Prostate gland (tissue), 2 donors: ENCODE measurements around the gene FAM20B. TPM values are rescaled to one million over a fixed set of nuclear protein-coding genes. Genes with fewer than 3 reads are reported as not detected.

Experiments
- DNase-seq: peaks from one replicate; pipeline ENCODE4 v3.0.0-alpha.2; 2019; ENCODE audit warnings: low spot score
- H3K27ac ChIP-seq, 2 donors: fragments of 200-600 bp; sonication (generic); 2 replicates each; pipeline ENCODE4 v1.5.1; 2017 to 2019
- H3K27me3 ChIP-seq: fragments of 200-600 bp; sonication (generic); replicated peaks from 2 replicates; pipeline ENCODE4 v1.5.1; 2019; ENCODE audit not compliant: insufficient read depth
- H3K36me3 ChIP-seq, 2 donors: fragments of 200-600 bp; sonication (generic); 1 replicate in 1 of 2; 2 replicates in 1 of 2; pipeline versions ENCODE4 v1.5.1 to v1.8.1; 2017 to 2019
- H3K4me1 ChIP-seq: fragments of 200-600 bp; sonication (generic); replicated peaks from 2 replicates; pipeline ENCODE4 v1.5.1; 2019
- H3K4me3 ChIP-seq, 2 donors: fragments of 200-600 bp; sonication (generic); 2 replicates each; pipeline ENCODE4 v1.5.1; 2017 to 2019
- H3K9me3 ChIP-seq: fragments of 200-600 bp; sonication (generic); 2 replicates; pipeline ENCODE4 v1.5.1; 2017
- POLR2A ChIP-seq: fragments of 450-650 bp; IDR thresholded peaks from one replicate; pipeline ENCODE4 v1.6.1; 2016; ENCODE audit warnings: antibody characterized with exemption, mild to moderate bottlenecking
- POLR2AphosphoS5 ChIP-seq: sonication (generic); formaldehyde crosslinking; IDR thresholded peaks from one replicate; pipeline ENCODE4 v1.6.1; 2017; ENCODE audit warnings: antibody characterized with exemption
- WGBS: methylation state at CpG from one replicate; pipeline ENCODE4 v1.1.5; 2018; 5-methylcytosine and 5-hydroxymethylcytosine counted together
- intact Hi-C: fragments of 100-400 bp; cut with DNase I; formaldehyde crosslinking; loops from one replicate; pipeline ENCODE4 v1.14.2; 2022
- total RNA-seq, 2 donors: library from RNA; depleted of rRNA; stranded (reverse); fragments of >200 nt; gene quantifications; one replicate each; pipeline ENCODE4 v1.1.0, GENCODE V29; 2016
- TF ChIP-seq, protein P1 (sequence below), 4 experiments: fragments of 200-600 bp in 2 of 4; fragments of 450-650 bp in 2 of 4; sonication (generic) in 2 of 4; IDR thresholded peaks; 1 replicate in 3 of 4; 2 replicates in 1 of 4; pipeline ENCODE4 v1.5.1; 2016 to 2019; ENCODE audit warnings: antibody characterized with exemption in 4 of 4, mild to moderate bottlenecking in 2 of 4, moderate library complexity in 2 of 4

FAM20B gene
- total RNA-seq, 2 donors from 2014 or later = 20.1 to 21.6 TPM

DNA sequence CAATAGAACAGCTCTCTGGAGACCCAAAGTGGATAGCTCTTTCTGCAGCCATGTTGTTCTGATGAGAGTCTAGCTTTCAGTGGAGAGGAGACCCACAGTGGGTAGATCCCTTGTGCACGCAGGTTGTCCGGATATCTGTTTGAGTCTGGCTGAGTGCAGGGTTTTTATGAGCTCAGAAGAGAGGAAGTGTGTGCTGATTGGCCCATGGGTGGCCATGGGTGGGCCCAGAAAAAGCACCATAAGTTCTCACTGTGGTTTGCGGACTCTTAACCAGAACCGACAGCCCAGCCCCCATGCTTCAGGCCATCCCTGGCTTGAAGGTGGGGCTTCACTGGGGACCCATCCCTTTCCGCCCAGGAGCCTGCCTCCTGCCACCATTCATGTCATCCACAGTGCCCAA, 17.0 kb downstream of the FAM20B start:
- Histone ChIP-seq H3K36me3 (no peaks in the 10 kb centered on the region), H3K9me3 (no peaks in the 10 kb centered on the region), H3K27me3 (no peaks in the 10 kb centered on the region), H3K4me3 (no peak overlapping the region), H3K27ac (no peak overlapping the region), H3K4me1 (no peaks in the 10 kb centered on the region)
- TF ChIP-seq POLR2AphosphoS5 = no peak
- TF ChIP-seq POLR2A = no peak
- TF ChIP-seq, protein P1, sequence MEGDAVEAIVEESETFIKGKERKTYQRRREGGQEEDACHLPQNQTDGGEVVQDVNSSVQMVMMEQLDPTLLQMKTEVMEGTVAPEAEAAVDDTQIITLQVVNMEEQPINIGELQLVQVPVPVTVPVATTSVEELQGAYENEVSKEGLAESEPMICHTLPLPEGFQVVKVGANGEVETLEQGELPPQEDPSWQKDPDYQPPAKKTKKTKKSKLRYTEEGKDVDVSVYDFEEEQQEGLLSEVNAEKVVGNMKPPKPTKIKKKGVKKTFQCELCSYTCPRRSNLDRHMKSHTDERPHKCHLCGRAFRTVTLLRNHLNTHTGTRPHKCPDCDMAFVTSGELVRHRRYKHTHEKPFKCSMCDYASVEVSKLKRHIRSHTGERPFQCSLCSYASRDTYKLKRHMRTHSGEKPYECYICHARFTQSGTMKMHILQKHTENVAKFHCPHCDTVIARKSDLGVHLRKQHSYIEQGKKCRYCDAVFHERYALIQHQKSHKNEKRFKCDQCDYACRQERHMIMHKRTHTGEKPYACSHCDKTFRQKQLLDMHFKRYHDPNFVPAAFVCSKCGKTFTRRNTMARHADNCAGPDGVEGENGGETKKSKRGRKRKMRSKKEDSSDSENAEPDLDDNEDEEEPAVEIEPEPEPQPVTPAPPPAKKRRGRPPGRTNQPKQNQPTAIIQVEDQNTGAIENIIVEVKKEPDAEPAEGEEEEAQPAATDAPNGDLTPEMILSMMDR (IDR thresholded peaks at IDR 0.05) = no peak
- intact Hi-C loops = no loop called here
- WGBS = 100% methylated on average over 5 of the region's 5 CpGs
- DNase-seq = no peak

DNA sequence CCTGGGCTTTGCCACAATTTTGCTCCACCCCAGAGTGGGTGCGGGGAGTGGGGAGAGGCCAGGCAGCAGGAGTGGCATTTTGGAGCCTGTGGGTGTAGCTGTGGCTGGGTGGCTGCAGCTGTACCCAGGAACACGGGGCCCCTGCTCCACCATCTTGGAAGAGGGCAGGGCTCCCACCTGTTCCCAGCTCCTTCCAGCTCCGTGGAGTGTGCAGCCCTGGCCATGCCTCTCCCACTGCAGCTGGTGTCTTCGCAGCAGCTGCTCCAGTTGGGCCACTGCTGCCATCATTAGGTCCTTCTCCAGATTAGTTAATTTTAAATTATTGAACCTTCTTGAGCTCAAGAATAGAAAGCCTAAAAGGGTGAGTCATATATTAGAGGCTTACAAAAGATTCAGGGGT, 17.6 kb downstream of the FAM20B start:
- no peaks in the 10 kb centered on the region for H3K36me3 ChIP-seq
- WGBS = 94% methylated on average over 4 of the region's 4 CpGs
- intact Hi-C loops = no loop called here

DNA sequence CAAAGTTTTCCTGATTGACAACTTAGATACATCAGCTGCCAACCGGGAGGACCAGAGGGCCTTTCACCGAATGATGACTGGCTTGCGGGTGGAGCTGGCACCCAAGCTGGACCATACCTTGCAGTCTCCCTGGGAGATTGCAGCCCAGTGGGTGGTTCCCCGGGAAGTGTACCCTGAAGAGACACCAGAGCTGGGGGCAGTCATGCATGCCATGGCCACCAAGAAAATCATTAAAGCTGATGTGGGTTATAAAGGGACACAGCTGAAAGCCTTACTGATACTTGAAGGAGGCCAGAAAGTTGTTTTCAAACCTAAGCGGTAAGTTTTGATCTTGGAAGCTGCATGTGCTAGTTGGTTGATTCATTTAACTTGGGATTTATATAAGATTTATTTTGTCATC, 18.2 kb downstream of the FAM20B start:
- H3K4me1 ChIP-seq = no peaks in the 10 kb centered on the region
- TF ChIP-seq POLR2A = no peak
- TF ChIP-seq, protein P1 (IDR thresholded peaks at IDR 0.05) = no peak
- TF ChIP-seq POLR2AphosphoS5 = no peak
- DNase-seq = no peak
- intact Hi-C loops = no loop called here
- H3K4me3 ChIP-seq = no peak overlapping the region
- H3K9me3 ChIP-seq = no peaks in the 10 kb centered on the region
- no peaks in the 10 kb centered on the region for H3K36me3 ChIP-seq
- no peaks in the 10 kb centered on the region for H3K27me3 ChIP-seq
- H3K27ac ChIP-seq = no peak overlapping the region
- 99% methylated on average over 5 of the region's 5 CpGs for WGBS

More for the DNA sequence above, 17.6 kb downstream of the FAM20B start:
- no peak for TF ChIP-seq POLR2A
- TF ChIP-seq, protein P1 (IDR thresholded peaks at IDR 0.05) = no peak
- TF ChIP-seq POLR2AphosphoS5 = no peak
- Histone ChIP-seq H3K4me3 (no peak overlapping the region), H3K4me1 (no peaks in the 10 kb centered on the region), H3K27ac (no peak overlapping the region), H3K27me3 (no peaks in the 10 kb centered on the region), H3K9me3 (no peaks in the 10 kb centered on the region)
- no peak for DNase-seq

DNA sequence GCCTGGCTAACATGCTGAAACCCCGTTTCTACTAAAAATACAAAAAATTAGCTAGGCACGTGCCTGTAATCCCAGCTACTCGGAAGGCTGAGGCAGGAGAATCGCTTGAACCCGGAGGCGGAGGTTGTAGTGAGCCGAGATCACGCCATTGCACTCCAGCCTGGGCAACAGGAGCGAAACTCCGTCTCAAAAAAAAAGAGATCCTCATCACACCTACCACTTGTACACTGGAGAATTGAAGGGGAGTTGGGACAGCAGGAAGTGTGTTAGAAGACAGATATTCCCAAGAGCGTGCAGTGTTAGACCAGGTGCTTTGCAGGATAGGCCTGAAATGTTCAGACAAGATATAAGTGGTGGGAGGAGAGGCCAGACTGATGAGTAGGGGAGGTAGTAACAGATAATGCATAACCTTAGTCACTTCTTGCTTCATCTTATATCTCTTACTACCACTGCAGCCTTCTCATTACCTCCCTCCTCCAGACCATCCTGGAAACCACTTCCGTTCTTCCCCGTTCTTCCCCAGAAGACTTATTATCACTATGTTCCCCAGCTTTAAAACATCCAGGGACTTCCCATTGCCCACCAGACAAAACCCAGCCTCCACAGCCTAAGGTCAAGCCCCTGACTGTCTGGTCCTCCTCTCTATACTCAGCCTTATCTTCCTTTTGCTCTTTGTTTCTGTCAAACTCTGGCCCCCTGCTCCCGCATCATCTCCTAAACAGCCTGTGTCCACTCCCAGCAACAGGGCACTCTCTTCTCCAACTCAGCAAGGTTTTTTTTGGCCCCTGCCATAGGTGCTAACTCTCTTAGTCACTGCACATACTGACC, 21.3 kb downstream of the FAM20B start:
- Histone ChIP-seq H3K27me3 (no peaks in the 10 kb centered on the region), H3K9me3 (no peaks in the 10 kb centered on the region), H3K27ac (no peak overlapping the region), H3K4me1 (no peaks in the 10 kb centered on the region), H3K4me3 (no peak overlapping the region), H3K36me3 (no peaks in the 10 kb centered on the region)
- TF ChIP-seq, protein P1 (IDR thresholded peaks at IDR 0.05) = no peak
- TF ChIP-seq POLR2A = no peak
- no peak for TF ChIP-seq POLR2AphosphoS5
- no peak for DNase-seq
- intact Hi-C loops = no loop called here
- WGBS = 96% methylated on average over 14 of the region's 14 CpGs

DNA sequence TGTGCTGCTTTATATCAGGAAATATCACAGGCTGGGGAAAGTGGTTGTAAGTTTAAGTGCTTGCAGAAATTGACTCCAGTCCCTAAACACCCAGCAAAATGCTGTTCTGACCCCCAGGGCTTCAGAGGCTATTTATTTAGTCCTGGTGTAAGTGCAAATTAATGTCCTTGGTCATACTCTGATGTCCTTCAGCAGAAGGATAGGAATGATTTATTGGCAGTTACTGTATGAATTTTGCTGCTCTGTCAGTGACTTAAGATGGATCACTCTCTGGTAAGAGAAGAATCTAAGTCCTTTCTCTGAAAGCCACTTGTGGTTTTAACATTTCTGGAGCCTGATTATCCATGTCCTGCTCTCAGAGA, 21.9 kb downstream of the FAM20B start:
- no peak for TF ChIP-seq POLR2AphosphoS5
- TF ChIP-seq, protein P1 (IDR thresholded peaks at IDR 0.05) = no peak
- no peak for TF ChIP-seq POLR2A
- Histone ChIP-seq H3K4me3 (no peak overlapping the region), H3K4me1 (no peaks in the 10 kb centered on the region), H3K27ac (no peak overlapping the region), H3K9me3 (no peaks in the 10 kb centered on the region), H3K36me3 (no peaks in the 10 kb centered on the region), H3K27me3 (no peaks in the 10 kb centered on the region)
- intact Hi-C loops = no loop called here
- DNase-seq = no peak
